HG03060 (cell line): ENCODE measurements around the gene ACER3.
"Not testable (repeated sequence)": the region's sequence is repeated elsewhere in the genome, so short reads cannot be mapped to it uniquely, and the experiment has no call there.

Experiments
- ATAC-seq: cut with Tn5 transposase; IDR thresholded peaks from one replicate; pipeline ENCODE4 v1.9.1; 2021; ENCODE audit warnings: low read depth, moderate number of reproducible peaks; ENCODE audit not compliant: unreplicated experiment

Gene ACER3

DNA sequence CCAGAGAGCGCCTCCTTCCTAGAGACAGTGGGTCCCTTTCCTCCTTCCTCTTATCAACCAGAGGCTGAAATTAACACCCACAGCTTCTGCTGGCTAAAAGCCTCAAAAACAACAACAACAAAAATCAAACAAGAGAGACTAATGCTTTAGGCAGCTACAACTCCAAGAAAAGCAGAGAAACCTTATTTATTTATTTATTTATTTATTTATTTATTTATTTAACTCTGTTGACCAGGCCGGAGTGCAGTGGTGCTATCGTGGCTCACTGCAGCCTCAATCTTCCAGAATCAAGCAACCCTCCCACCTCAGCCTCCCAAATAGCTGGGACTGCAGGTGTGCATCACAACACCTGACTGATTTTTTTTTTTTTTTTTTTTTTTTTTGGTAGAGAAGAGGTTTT, 170.9 kb downstream of the ACER3 start:
- ATAC-seq, result no peak

GRCh38 chr11:77035039-77035438, 174.3 kb downstream of the ACER3 start:
- ATAC-seq, result no peak

DNA sequence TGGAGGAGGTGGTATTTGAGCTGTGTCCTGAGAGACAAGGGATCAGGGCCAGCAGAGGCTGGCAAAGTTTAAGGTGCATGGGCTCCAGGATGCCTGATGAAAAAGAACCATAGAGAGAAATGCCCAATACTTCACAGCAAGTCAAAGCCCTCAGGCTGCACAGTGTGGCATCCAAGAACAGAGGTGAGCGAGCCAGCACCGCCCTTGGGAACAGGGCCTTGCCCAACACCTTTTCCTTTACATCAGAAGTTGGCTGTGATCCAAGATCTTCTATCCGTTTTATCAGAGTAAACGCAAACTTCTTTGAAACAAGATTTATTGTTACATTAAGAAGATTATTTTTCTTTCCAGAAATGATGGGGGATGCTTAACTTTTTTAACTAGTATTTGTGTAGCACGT, 174.9 kb downstream of the ACER3 start:
- no peak for ATAC-seq

- no peak for ATAC-seq
Measured at GRCh38 chr11:77036398-77036797, 175.7 kb downstream of the ACER3 start.

DNA sequence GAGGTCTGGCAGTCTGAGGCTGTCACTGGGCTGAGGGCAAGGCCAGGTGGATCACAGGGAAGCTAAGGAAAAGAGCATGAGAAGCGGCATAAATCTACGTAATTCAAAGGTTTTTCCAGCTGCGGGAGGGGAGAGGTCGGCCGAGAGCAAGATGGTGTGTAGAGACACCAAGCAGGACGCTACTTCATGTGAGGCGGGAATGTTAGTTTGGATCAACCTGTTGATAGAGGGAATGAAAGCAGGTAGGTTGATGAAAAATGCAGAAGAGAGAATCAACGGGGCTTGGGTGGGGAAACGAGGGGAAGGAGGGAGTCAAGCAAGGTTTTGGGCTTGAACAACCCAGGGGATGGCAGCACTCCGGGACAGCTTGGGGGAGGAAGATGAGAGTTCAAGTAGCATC, 176.3 kb downstream of the ACER3 start:
- no peak for ATAC-seq

DNA sequence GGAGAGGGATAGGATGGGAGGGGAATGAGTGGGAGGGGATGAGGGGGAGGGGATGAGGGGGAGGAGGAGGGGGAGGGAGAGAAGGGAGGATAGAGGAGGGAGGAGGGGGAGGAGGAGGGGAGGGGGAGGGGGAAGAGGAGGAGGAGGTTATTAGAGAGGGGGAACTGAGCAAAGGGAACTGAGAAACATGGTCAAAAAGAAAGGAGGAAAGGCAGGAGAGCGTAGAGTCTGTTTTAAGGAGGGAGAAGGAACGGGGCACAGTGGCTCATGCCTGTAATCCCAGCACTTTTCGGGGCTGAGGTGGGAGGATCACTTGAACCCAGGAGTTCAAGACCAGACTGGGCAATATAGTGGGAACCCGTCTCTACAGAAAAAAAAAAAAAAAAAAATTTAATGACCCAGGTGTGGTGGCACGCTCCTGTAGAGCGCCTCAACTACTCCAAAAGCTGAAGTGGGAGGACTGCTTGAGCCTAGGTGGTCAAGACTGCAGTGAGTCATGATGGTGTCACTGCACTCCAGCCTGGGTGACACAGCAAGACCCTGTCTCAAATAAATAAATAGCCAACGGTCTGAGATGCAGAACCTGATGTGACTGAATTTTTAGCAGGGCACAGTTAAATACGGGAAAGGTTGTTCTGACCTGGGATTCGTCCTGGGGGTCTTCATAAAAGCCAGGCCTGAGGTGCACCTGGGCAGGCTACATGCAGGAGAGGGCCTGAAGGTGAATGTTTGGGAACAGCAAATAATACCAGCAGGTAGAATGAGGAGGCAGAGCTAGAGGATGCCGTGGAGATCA, 177.5 kb downstream of the ACER3 start:
- no peak for ATAC-seq

DNA sequence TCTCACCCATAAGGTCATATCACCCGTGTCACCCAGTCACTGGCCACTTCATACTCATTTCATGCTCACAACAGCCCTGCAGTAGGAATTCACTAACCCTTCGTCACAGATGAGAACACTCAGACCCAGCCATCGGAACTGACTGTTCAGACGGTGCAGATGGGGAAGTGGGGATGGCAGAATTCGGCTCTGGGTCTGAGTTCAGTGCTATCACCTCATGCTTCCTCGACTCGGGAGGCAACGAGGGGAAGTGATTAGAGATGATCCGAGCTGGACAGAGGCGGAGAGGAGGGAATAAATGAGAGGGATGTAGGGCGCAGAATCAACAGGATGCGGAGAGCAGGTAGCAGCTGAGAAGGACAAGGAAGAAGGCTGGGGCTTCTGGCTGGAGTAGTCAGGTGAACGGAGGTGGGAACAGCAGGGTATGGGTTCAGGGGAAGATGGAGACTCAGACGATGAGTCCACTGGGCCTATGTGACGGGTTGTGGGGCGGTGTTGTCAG, 178.2 kb downstream of the ACER3 start:
- ATAC-seq, result no peak

GRCh38 chr11:77039491-77040400, 179.0 kb downstream of the ACER3 start:
- ATAC-seq, result no peak

DNA sequence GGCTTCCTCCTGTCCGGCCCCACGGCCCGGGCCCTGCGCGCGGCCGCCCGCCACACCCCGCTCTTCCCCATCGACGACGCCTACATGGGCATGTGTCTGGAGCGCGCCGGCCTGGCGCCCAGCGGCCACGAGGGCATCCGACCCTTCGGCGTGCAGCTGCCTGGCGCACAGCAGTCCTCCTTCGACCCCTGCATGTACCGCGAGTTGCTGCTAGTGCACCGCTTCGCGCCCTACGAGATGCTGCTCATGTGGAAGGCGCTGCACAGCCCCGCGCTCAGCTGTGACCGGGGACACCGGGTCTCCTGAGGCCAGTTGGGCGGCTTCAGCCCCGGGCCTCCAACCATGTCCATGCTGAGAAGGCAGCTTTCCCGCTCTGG, 179.7 kb downstream of the ACER3 start:
- ATAC-seq, result no peak

DNA sequence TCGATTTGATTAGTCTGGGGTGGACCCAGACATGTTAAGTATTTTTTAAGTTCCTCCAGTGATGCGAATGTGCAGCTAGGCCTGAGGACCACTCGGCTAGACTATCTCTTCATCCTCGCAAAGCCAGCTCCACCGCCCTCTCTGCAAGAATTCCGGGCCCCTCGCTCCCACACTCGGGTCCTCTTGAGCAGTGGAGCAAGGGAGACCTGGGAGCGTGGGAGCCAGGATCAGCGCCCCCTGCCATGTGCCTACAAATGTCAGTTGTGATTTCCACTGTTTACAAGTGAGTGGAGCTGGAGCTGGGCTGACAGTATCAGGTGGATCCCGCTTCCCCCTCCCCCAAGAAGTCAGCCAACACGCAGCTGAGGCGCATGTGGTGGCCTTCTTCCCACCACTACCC, 180.2 kb downstream of the ACER3 start:
- ATAC-seq, result no peak

GRCh38 chr11:77042111-77042726, 181.5 kb downstream of the ACER3 start:
- no peak for ATAC-seq

DNA sequence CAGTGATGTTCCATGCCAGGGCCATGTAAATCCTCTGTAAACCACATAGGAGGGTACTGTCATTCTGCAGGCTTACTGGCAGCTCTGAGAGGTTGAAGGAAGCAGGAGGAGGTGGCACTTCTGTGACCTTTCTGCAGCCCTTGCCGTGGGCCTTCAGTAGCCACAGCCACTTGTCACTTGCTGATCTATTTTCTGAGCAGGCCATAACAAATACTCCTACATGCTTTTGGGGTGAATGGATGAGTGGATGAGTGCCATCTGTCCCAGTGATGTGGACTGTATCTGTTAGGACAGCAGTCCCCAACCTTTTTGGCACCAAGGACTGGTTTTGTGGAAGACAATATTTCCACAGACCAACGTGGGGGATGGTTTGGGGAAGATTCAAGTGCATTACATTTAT, 183.6 kb downstream of the ACER3 start:
- ATAC-seq, result no peak

DNA sequence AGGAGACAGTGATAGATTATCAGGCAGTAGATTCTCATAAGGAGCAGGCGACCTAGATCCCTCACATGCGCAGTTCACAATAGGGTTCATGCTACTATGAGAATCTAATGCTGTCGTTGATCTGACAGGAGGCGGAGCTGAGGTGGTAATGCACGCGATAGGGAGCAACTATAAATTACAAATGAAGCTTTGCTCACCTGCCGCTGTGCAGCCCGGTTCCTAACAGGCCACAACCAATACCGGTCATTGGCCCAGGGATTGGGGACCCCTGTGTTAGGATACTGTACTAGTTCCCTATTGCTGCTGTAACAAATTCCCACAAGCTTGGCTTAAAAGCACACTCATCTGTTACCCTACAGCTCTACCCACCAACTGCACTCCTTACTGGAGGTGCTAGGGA, 184.2 kb downstream of the ACER3 start:
- ATAC-seq, result no peak

DNA sequence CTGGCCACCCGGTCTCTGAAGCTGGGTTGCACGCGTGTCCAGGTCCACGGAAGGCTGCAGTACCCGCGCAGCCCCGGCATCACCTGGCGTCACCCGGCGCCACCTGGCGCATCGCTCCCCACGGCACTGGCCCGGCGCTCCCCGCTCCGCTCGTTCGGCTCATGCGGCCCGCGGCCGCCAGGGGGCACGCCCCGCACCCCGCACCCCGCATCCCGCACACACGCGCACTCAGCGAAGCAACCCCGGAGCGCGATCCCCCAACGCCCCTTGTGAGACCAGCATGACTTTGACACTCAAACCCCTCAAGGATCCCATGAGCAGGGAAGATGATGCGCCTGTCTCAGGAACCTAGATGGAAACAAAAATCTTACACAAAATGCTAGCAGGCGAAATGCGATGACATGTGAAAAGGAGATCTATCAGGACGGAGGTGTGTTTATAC, 185.4 kb downstream of the ACER3 start:
- no peak for ATAC-seq

DNA sequence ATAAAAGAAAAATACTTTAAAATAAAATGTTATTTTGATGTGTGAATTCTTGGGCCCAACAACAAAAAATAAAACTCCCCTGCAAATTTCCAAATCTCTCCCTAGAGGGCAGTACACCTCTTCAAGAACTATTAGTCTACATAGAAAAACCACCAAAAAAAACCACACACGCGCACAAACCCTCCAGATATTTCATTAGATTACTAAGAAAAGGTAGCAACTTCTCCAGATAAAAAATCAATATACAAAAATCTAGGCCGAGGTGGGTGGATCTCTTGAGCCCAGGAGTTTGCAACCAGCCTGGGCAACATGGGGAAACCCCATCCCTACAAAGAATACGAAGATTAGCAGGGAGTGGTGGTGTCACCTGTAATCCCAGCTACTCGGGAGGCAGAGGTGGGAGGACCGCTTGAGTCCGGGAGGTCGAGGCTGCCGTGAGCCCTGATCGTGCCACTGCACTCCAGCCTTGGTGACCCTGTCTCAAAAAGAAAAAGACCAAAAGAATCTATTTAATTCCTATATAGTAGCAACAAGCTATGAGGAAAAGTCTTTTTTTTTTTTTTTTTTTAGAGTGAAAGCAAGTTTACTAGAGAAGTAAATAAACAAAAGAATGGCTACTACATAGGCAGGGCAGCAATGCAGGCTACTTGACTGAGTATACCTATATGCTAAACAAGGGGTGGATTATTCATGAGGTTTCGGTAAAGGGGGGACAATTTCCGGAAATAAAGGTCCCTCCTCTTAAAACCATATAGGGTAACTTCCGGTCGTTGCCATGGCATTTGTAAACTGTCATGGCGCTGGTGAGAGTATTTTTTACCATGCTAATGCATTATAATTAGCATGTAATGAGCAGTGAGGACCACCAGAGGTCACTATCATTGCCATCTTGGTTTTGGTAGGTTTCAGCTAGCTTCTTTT, 186.5 kb downstream of the ACER3 start:
- ATAC-seq, result no peak

GRCh38 chr11:77047928-77048446, 187.3 kb downstream of the ACER3 start:
- ATAC-seq, result not testable (repeated sequence)

GRCh38 chr11:77049026-77049425, 188.3 kb downstream of the ACER3 start:
- ATAC-seq, result no peak

- ATAC-seq, result no peak
Measured at GRCh38 chr11:77051511-77051910, 190.8 kb downstream of the ACER3 start.

GRCh38 chr11:77052518-77052917, 191.8 kb downstream of the ACER3 start:
- ATAC-seq, result no peak
